Natural killer cell (primary cell): ENCODE measurements around the gene IGFL4. TPM values are rescaled to one million over a fixed set of nuclear protein-coding genes. Genes with fewer than 3 reads are reported as not detected.
A peak's percentile ranks its signal among the peaks of the same experiment; 100 is the strongest.

Source experiments
- ATAC-seq, 3 donors: fragments of 150-1000 bp in 2 of 3; fragments of 200-7000 bp in 1 of 3; cut with Tn5 transposase; 1 replicate in 1 of 3; 2 replicates in 2 of 3; pipeline ENCODE4 v1.10.0; 2021; ENCODE audit warnings: mild to moderate bottlenecking in 2 of 3, moderate library complexity in 2 of 3
- DNase-seq, 2 donors: peaks; one replicate each; pipeline versions ENCODE4 v3.0.0 to v3.0.0-alpha.2; 2013 to 2021; ENCODE audit warnings: mixed read lengths in 1 of 2
- H3K27ac ChIP-seq: one replicate; pipeline ENCODE4 v1.5.1; 2013; ENCODE audit warnings: mild to moderate bottlenecking, low read length
- H3K27me3 ChIP-seq: one replicate; pipeline ENCODE4 v1.6.1; 2013; ENCODE audit warnings: low read length; ENCODE audit not compliant: control insufficient read depth, insufficient read depth
- H3K36me3 ChIP-seq: one replicate; pipeline ENCODE4 v1.6.1; 2013; ENCODE audit warnings: low read length; ENCODE audit not compliant: control insufficient read depth, insufficient read depth
- H3K4me1 ChIP-seq: one replicate; pipeline ENCODE4 v1.6.1; 2013; ENCODE audit warnings: low read length; ENCODE audit not compliant: control insufficient read depth, insufficient read depth
- H3K4me3 ChIP-seq: one replicate; pipeline ENCODE4 v1.5.1; 2013; ENCODE audit warnings: low read length
- H3K9me3 ChIP-seq: one replicate; pipeline ENCODE4 v1.6.1; 2013; ENCODE audit warnings: low read length; ENCODE audit not compliant: control insufficient read depth, insufficient read depth
- H3K27ac Mint-ChIP-seq, 2 donors: one replicate each; pipeline ENCODE4 v1.8.0; 2022; ENCODE audit warnings: mild to moderate bottlenecking in 2 of 2, mixed read lengths in 2 of 2, moderate library complexity in 1 of 2
- H3K27me3 Mint-ChIP-seq, 2 donors: one replicate each; pipeline ENCODE4 v1.8.0; 2022; ENCODE audit warnings: low read depth in 2 of 2, mixed read lengths in 2 of 2
- H3K36me3 Mint-ChIP-seq: one replicate; pipeline ENCODE4 v1.8.0; 2022; ENCODE audit warnings: mixed read lengths
- H3K4me1 Mint-ChIP-seq, 2 donors: one replicate each; pipeline ENCODE4 v1.8.0; 2022; ENCODE audit warnings: mixed read lengths in 2 of 2
- H3K4me3 Mint-ChIP-seq: one replicate; pipeline ENCODE4 v1.8.0; 2022; ENCODE audit warnings: mild to moderate bottlenecking, moderate library complexity, mixed read lengths
- H3K9me3 Mint-ChIP-seq, 2 donors: one replicate each; pipeline ENCODE4 v1.8.0; 2022; ENCODE audit warnings: mixed read lengths in 2 of 2
- WGBS: methylation state at CpG from one replicate; pipeline ENCODE4 v1.1.7; 2013; ENCODE audit warnings: missing lambda C conversion rate; ENCODE audit not compliant: insufficient coverage; 5-methylcytosine and 5-hydroxymethylcytosine counted together
- intact Hi-C: fragments of 100-400 bp; cut with micrococcal nuclease; formaldehyde crosslinking; loops from one replicate; pipeline ENCODE4 v1.14.2; 2022
- total RNA-seq, 4 donors: library from RNA; stranded (reverse); fragments of 120-200 nt in 1 of 4; gene quantifications; one replicate each; pipeline versions ENCODE4 v1.2.3 to v1.2.4, GENCODE V29; 2013 to 2022
- TF ChIP-seq, protein P1 (sequence below): fragments of 200-600 bp; IDR thresholded peaks from one replicate; pipeline ENCODE4 v1.8.0; 2022; ENCODE audit warnings: antibody characterized with exemption

Gene IGFL4
- total RNA-seq, 3 donors from 2014 or later (not counting 1 experiment from before 2014, with no cell fraction given): not detected

DNA sequence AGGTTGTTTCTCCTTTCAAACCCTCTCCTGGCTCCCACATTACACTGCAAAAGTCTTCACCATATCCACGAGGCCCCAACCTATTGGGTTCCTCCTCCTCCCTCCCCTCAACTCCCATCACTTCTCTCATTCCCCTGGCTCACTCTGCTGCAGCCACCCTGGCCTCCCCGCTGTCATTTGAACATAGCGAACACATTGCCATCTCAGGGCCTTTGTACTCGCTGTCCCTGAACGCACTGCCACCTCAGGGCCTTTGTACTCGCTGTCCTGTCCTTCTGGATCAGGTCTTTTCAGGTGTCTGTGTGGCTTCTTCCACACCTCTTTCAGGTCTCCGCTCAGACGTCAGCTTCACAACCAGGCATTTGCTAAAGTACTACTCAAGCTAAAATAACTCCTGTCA, 43.9 kb downstream of the IGFL4 start:
- Mint-ChIP-seq H3K36me3 (no peaks in the 10 kb centered on the region), H3K27me3 (peaks cover 11 to 23% of the 10 kb centered on the region in 2 donors), H3K9me3 (no peaks in the 10 kb centered on the region), H3K27ac (no peak overlapping the region), H3K4me3 (no peak overlapping the region), H3K4me1 (peaks cover 24 to 25% of the 10 kb centered on the region in 2 donors)
- Histone ChIP-seq H3K27ac (no peak overlapping the region), H3K36me3 (peaks cover 3% of the 10 kb centered on the region), H3K9me3 (no peaks in the 10 kb centered on the region), H3K4me1 (peaks cover 28% of the 10 kb centered on the region), H3K4me3 (no peak overlapping the region), H3K27me3 (peaks cover 3% of the 10 kb centered on the region)
- intact Hi-C loops: no loop called here
- 83% methylated on average over 8 of the region's 8 CpGs for WGBS
- ATAC-seq (no peak), DNase-seq (no peak)
- TF ChIP-seq, protein P1, sequence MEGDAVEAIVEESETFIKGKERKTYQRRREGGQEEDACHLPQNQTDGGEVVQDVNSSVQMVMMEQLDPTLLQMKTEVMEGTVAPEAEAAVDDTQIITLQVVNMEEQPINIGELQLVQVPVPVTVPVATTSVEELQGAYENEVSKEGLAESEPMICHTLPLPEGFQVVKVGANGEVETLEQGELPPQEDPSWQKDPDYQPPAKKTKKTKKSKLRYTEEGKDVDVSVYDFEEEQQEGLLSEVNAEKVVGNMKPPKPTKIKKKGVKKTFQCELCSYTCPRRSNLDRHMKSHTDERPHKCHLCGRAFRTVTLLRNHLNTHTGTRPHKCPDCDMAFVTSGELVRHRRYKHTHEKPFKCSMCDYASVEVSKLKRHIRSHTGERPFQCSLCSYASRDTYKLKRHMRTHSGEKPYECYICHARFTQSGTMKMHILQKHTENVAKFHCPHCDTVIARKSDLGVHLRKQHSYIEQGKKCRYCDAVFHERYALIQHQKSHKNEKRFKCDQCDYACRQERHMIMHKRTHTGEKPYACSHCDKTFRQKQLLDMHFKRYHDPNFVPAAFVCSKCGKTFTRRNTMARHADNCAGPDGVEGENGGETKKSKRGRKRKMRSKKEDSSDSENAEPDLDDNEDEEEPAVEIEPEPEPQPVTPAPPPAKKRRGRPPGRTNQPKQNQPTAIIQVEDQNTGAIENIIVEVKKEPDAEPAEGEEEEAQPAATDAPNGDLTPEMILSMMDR: no peak

DNA sequence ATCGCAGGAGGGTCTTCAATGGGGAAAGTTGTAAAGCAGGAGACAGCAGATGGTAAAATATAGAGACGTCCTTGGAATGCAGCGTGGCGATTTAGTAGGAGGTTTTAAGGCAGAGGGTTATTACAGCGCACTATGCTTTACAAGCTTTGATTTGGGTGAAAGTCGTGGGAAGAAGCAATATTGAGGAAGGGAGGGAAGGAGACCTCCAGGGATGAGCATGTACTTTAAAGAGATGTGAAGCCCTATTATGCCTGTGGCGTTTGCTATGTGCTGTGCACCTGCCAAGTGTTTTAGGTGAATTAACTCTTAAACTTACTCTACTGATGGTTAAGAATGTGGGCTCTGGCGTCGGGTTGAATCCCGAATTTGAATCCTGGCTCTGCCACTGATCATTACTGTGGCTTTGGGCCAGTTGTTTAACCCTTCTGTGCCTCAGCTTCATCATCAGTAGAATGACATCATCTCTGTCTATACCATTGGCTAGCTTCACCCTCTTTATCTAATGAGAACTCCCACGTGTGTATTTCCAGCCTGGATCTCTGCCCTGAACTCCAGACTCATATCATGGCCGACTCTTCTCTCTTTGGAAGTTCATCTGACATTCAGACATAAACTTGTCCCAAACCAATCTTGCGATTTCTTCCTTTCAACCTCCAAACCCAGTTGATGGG, 45.0 kb downstream of the IGFL4 start:
- no peak for DNase-seq
- TF ChIP-seq, protein P1: no peak
- H3K4me3 ChIP-seq: peak overlapping the region; percentile 67
- Mint-ChIP-seq H3K27ac (no peak overlapping the region), H3K9me3 (no peaks in the 10 kb centered on the region), H3K27me3 (peaks cover 11 to 23% of the 10 kb centered on the region in 2 donors), H3K4me1 (peaks cover 24% of the 10 kb centered on the region in 2 donors), H3K4me3 (no peak overlapping the region), H3K36me3 (no peaks in the 10 kb centered on the region)
- peaks cover 23% of the 10 kb centered on the region for H3K4me1 ChIP-seq
- peaks cover 3% of the 10 kb centered on the region for H3K36me3 ChIP-seq
- intact Hi-C loops: no loop called here
- no peaks in the 10 kb centered on the region for H3K9me3 ChIP-seq
- WGBS: 29% methylated on average over 12 of the region's 13 CpGs
- H3K27me3 ChIP-seq: peaks cover 3% of the 10 kb centered on the region
- ATAC-seq: no peak
- H3K27ac ChIP-seq: peak overlapping the region; percentile 71

- ATAC-seq (peak; percentile 91 to 99 (median 93)), DNase-seq (peak; percentile 94 to 99)
- no peaks in the 10 kb centered on the region for H3K9me3 Mint-ChIP-seq
- no peaks in the 10 kb centered on the region for H3K36me3 Mint-ChIP-seq
- TF ChIP-seq, protein P1: no peak
- peaks cover 3% of the 10 kb centered on the region for H3K36me3 ChIP-seq
- WGBS: under 1% methylated on average over 33 of the region's 34 CpGs
- H3K4me1 ChIP-seq: peaks cover 16% of the 10 kb centered on the region
- H3K27ac Mint-ChIP-seq: no peak within 1 kb of the TSS
- no peaks in the 10 kb centered on the region for H3K27me3 ChIP-seq
- intact Hi-C loops: no loop called here
- no peaks in the 10 kb centered on the region for H3K9me3 ChIP-seq
- peaks cover 17 to 21% of the 10 kb centered on the region in 2 donors for H3K27me3 Mint-ChIP-seq
- H3K4me3 ChIP-seq: peak within 1 kb of the TSS; percentile 67
- H3K4me1 Mint-ChIP-seq: peaks cover 17% of the 10 kb centered on the region in 2 donors
- H3K4me3 Mint-ChIP-seq: no peak within 1 kb of the TSS
- peak within 1 kb of the TSS; percentile 71 for H3K27ac ChIP-seq
Observed at GRCh38 chr19:45994998-45995714, 45.6 kb downstream of the IGFL4 start, which contains the start of gene CCDC61. Gene CCDC61 (plus strand): TSS chr19:45995467. CDS start chr19:46003019, 7,552 bp downstream.
